K562 (cell line): ENCODE results near the gene MAPK13. TPM values are rescaled to one million over a fixed set of nuclear protein-coding genes. Genes with fewer than 3 reads are reported as not detected.

Experiments used
- ATAC-seq: fragments of 200-7000 bp; cut with Tn5 transposase; 3 replicates; pipeline ENCODE4 v1.9.1; 2020; ENCODE audit warnings: moderate library complexity
- BruUV-seq: library from RNA; stranded (reverse); fragments of 400-500 nt; replicated peaks from 2 replicates; lab custom pipeline; 2021; lab: Mats Ljungman, UMichigan
- CTCF ChIA-PET: fragments of 300-600 bp; formaldehyde crosslinking; extraction: SDS; loops from one replicate; lab custom pipeline; 2021; ENCODE audit warnings: low intra/inter-chr PET ratio; lab: Yijun Ruan, JAX
- POLR2A ChIA-PET: fragments of 300-600, 350-650 bp; sonication (Branson Sonifier 250); formaldehyde crosslinking; extraction: SDS; loops from one replicate; lab custom pipeline; 2021; ENCODE audit warnings: antibody characterized with exemption, inconsistent platforms; lab: Yijun Ruan, JAX
- DNase-seq, 4 experiments: peaks; one replicate each; pipeline versions ENCODE4 v3.0.0 to v3.0.0-alpha.2; 2011 to 2018; ENCODE audit warnings: low spot score in 3 of 4, mixed read lengths in 3 of 4; ENCODE audit errors: extremely low read depth in 1 of 4
- FAIRE-seq: peaks from 2 replicates; lab custom pipeline; 2011; peaks lifted over from hg19 to GRCh38; lab: Jason Lieb, UNC
- H2AFZ ChIP-seq: 2 replicates; pipeline ENCODE4 v1.6.0; 2011; ENCODE audit warnings: low read depth, low read length, control low read depth, inconsistent platforms
- H3K27ac ChIP-seq: fragments of 200-600 bp; 3 replicates; pipeline ENCODE4 v1.8.0; 2011; ENCODE audit warnings: low read depth, mild to moderate bottlenecking, control low read depth, inconsistent platforms, low read length, moderate library complexity, mixed read lengths; ENCODE audit errors: extremely low read depth
- H3K27me3 ChIP-seq, 2 experiments: fragments of 300-600 bp in 1 of 2; 2 replicates in 1 of 2; 3 replicates in 1 of 2; pipeline versions ENCODE4 v1.6.0 to v1.8.0; 2011; ENCODE audit warnings: inconsistent platforms in 2 of 2, low read length in 2 of 2, mild to moderate bottlenecking in 1 of 2, mixed read lengths in 1 of 2, moderate library complexity in 1 of 2; ENCODE audit not compliant: control insufficient read depth in 2 of 2, insufficient read depth in 2 of 2
- H3K36me3 ChIP-seq: fragments of 300-600 bp; 3 replicates; pipeline ENCODE4 v1.8.0; 2011; ENCODE audit warnings: mild to moderate bottlenecking, low read length, inconsistent platforms; ENCODE audit not compliant: control insufficient read depth, insufficient read depth
- H3K4me1 ChIP-seq, 2 experiments: fragments of 200-600 bp in 1 of 2; replicated peaks in 1 of 2; 2 replicates in 1 of 2; 3 replicates in 1 of 2; pipeline versions ENCODE4 v1.5.1 to v1.8.0; 2011; ENCODE audit warnings: inconsistent platforms in 2 of 2, low read length in 2 of 2, mild to moderate bottlenecking in 1 of 2, mixed read lengths in 1 of 2, moderate library complexity in 1 of 2; ENCODE audit not compliant: control insufficient read depth in 2 of 2, insufficient read depth in 2 of 2
- H3K4me2 ChIP-seq: 2 replicates; pipeline ENCODE4 v1.6.1; 2011; ENCODE audit warnings: low read length, control low read depth, inconsistent platforms, mixed read lengths; ENCODE audit not compliant: insufficient read depth
- H3K4me3 ChIP-seq: fragments of 200-600 bp; sonication (generic), shearing (Covaris generic); 2 replicates; pipeline ENCODE4 v1.5.1; 2016; ENCODE audit warnings: control low read depth, inconsistent platforms
- H3K79me2 ChIP-seq: fragments of 200-600 bp; 3 replicates; pipeline ENCODE4 v1.8.0; 2011; ENCODE audit warnings: low read length, inconsistent platforms; ENCODE audit not compliant: control insufficient read depth, insufficient read depth
- H3K9ac ChIP-seq, 2 experiments: 2 replicates each; pipeline versions ENCODE4 v1.6.0 to v1.6.1; 2011; ENCODE audit warnings: low read depth in 2 of 2, low read length in 2 of 2, control low read depth in 1 of 2, inconsistent platforms in 1 of 2, mild to moderate bottlenecking in 1 of 2, mixed read lengths in 1 of 2; ENCODE audit not compliant: insufficient read depth in 1 of 2
- H3K9me1 ChIP-seq: one replicate; pipeline ENCODE4 v1.6.0; 2011; ENCODE audit warnings: inconsistent platforms, mild to moderate bottlenecking, low read length, moderate library complexity; ENCODE audit not compliant: control insufficient read depth, insufficient read depth
- H3K9me3 ChIP-seq: replicated peaks from 2 replicates; pipeline ENCODE4 v1.5.1; 2011; ENCODE audit warnings: low read depth, low read length, inconsistent platforms; ENCODE audit not compliant: control insufficient read depth, insufficient read depth
- H4K20me1 ChIP-seq: replicated peaks from 2 replicates; pipeline ENCODE4 v1.6.1; 2011; ENCODE audit warnings: low read length, inconsistent platforms, mixed read lengths; ENCODE audit not compliant: control insufficient read depth, insufficient read depth
- KHSRP ChIP-seq: fragments of 450-650 bp; IDR thresholded peaks from 2 replicates; pipeline ENCODE4 v1.6.1; 2017
- REST ChIP-seq, 2 experiments: fragments of 450-650 bp; formaldehyde crosslinking in 1 of 2; IDR thresholded peaks; 2 replicates each; pipeline versions ENCODE4 v1.4.0 to v1.6.1; 2014 to 2020; ENCODE audit warnings: mild to moderate bottlenecking in 2 of 2, borderline replicate concordance in 1 of 2, low read depth in 1 of 2
- SMC3 ChIP-seq: conservative IDR thresholded peaks from 2 replicates; pipeline ENCODE4 v1.6.1; 2011; ENCODE audit warnings: low read depth, low read length, improper control_type of control experiment; ENCODE audit not compliant: insufficient read depth
- in situ Hi-C: fragments of 300-500 bp; cut with MboI; formaldehyde crosslinking; loops from 4 replicates; pipeline ENCODE4 v1.15.0; 2018; ENCODE audit warnings: inconsistent platforms, mixed read lengths
- intact Hi-C: fragments of 100-400 bp; cut with micrococcal nuclease; formaldehyde crosslinking; loops from 2 replicates; pipeline ENCODE4 v1.14.2; 2022
- polyA plus RNA-seq, 8 experiments: library from polyadenylated mRNA; depleted of rRNA in 4 of 8; stranded (reverse) in 5 of 8; unstranded in 3 of 8; fragments of >200 nt; fragmentation: Nextera tagmentation in 2 of 8; fragmentation: Illumina TruSeq in 1 of 8; extraction: Ambion mirVana in 2 of 8; extraction: Trizol in 1 of 8; gene quantifications; 2 replicates each; pipeline versions ENCODE4 v1.2.1 to v1.2.3, GENCODE V29; 2011 to 2014; ENCODE audit warnings: inconsistent platforms in 1 of 8, missing spikeins in 1 of 8
- total RNA-seq, 7 experiments: library from RNA; depleted of rRNA in 6 of 7; stranded (reverse); fragments of >200 nt in 6 of 7; fragmentation: Illumina TruSeq in 2 of 7; extraction: Trizol in 2 of 7; gene quantifications; 2 replicates each; pipeline versions ENCODE4 v1.2.1 to v1.2.3, GENCODE V29; 2011 to 2021; ENCODE audit warnings: low replicate concordance in 1 of 7

The MAPK13 gene
- total and polyA plus RNA-seq, 9 of the 15 experiments (the other 6 are each of a cell fraction or from before 2014, with no cell fraction given) = 0.03 to 2.3 (median 0.48) TPM; not detected in 1

- no peak overlapping the region for H3K9ac ChIP-seq
- H3K79me2 ChIP-seq = no peaks in the 10 kb centered on the region
- H3K4me1 ChIP-seq = no peaks in the 10 kb centered on the region
- H3K27ac ChIP-seq = no peak overlapping the region
- in situ Hi-C loops = no loop called here
- TF ChIP-seq SMC3 (0 out of 2 replicates have a peak, but pooled peaks have one; percentile 3), REST (IDR thresholded peaks at IDR 0.05; ENCODE audit: borderline replicate concordance) (peak; percentile 32; the same call in 1 of the 2 replicates), REST (CRISPR knock-in tag; IDR thresholded peaks at IDR 0.05; ENCODE audit: low read depth) (no peak), KHSRP (no peak)
- intact Hi-C loops = no loop called here
- DNase-seq = no peak
- no peaks in the 10 kb centered on the region for H3K9me1 ChIP-seq
- H3K4me3 ChIP-seq = no peak overlapping the region
- BruUV-seq = no TSS peak
- ChIA-PET CTCF (no interaction called here), POLR2A (no interaction called here)
- H2AFZ ChIP-seq = no peak overlapping the region
- H3K27me3 ChIP-seq = no peaks in the 10 kb centered on the region
- FAIRE-seq = no peak
- H4K20me1 ChIP-seq = no peaks in the 10 kb centered on the region
- H3K9me3 ChIP-seq = peaks cover under 1% of the 10 kb centered on the region
- H3K4me2 ChIP-seq = no peak overlapping the region
- no peaks in the 10 kb centered on the region for H3K36me3 ChIP-seq
- no peak for ATAC-seq
Observed at GRCh38 chr6:36184311-36184710, 54.0 kb downstream of the MAPK13 start.
